Measurements from ENCODE around the gene SLC25A28. TPM values are rescaled to one million over a fixed set of nuclear protein-coding genes. Genes with fewer than 3 reads are reported as not detected.

The SLC25A28 gene
- 42.0 TPM for total RNA-seq

- peak; percentile 97 for DNase-seq (ENCODE audit: low spot score)
Measured at GRCh38 chr10:99619851-99620710, at the start of gene SLC25A28. Gene SLC25A28 (minus strand): TSS chr10:99620439. CDS start chr10:99620335, 104 bp downstream.

DNA sequence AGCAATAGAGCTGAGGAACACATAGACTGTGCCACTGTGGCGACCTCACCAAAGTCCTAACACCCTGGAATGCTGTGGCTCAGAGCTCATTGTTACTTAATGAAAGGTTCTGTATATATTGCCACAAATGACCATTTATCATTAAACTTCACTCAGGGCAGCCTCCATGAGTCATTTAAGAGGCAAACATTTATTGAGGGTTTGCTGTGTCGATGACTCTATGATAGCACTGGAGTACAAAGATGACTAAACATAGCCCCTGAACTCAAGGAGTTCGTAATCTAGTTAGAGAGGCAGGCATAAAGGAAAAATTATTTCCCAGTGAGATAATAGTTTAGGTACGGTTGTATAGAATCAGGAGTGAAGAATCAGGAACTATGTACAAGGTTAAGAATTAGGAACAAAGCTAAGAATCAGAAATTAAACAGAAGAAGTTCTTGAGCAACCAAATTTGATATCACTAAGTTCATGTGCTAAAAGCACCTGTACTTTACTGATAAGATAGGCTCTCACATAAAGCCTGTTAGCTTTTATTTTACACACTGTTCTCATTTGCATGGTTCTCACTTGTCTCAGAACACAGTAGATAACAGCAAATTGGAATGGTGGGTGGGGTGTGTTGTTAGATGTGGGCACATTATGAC, 47.0 kb upstream of the SLC25A28 start:
- no peak for DNase-seq (ENCODE audit: low spot score)

DNA sequence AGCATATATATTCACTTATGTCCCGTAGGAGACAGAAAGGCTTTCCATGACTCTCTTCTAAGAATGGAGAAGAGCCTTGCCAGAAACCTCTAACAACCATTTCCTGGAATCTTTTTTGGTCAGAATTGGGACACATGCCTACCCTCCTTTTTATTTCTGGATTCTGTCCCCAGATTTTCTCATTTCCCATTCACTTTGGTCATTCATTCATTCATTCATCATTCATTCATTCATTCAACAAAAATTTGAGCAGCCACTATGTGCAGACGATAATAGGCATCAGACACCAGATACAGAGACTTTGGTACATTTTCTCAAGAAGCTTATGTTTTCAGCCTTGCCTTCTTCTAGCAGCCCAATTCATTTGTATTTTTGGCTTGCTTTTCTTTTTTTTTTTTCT, 45.1 kb upstream of the SLC25A28 start:
- no peak for DNase-seq (ENCODE audit: low spot score)

DNA sequence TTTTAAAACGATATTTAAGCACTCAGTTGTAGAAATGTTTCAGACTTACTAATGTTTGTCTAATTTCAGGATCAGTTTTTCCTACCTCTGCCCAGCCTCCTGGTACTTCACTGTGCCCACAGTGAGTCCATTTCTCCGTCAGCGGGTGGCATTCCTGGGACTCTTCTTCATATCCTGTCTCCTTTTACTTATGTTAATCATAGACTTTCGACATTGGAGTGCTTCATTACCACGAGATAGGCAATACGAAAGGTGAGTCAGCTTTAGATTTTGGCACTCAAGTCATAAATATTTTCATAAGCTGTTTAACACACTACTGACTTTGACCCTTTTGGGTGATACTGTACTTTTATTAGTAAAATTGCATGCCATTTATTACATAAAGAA, 41.1 kb upstream of the SLC25A28 start:
- DNase-seq (ENCODE audit: low spot score): no peak

DNA sequence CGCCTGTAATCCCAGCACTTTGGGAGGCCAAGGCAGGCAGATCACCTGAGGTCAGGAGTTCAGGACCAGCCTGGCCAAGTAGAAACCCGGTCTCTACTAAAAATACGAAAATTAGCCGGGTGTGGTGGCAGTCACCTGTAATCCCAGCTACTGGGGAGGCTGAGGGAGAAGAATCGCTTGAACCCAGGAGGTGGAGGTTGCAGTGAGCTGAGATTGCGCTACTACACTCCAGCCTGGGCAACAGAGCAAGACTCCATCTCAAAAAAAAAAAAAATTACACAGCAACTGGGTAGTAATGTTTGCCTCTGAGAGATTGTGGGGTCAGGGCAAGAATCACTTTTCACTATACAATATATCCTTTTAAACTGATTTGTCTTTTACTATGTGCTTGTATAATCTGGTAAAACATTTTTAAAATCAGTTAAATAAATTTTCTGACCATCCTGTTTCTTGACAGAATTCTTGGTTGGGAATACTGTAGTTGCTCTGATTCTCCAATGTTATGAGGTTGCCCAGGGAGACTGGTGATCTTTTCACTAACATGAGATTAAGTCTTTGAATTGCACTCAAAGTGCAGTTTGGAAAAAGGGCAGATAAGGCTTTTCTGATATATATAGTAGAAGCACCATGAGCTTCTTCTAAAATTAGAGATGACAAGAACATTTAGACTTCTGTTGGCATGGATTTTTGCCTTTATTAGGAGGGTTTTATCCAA, 40.6 kb upstream of the SLC25A28 start:
- no peak for DNase-seq (ENCODE audit: low spot score)

- DNase-seq (ENCODE audit: low spot score): no peak
Measured at GRCh38 chr10:99659868-99660366, 39.7 kb upstream of the SLC25A28 start.

- peak; percentile 95 for DNase-seq (ENCODE audit: low spot score)
Measured at GRCh38 chr10:99659031-99659867, 39.0 kb upstream of the SLC25A28 start, which contains the start of gene ENTPD7. Gene ENTPD7 (plus strand): TSS chr10:99659509. CDS start chr10:99659957, 448 bp downstream.

DNA sequence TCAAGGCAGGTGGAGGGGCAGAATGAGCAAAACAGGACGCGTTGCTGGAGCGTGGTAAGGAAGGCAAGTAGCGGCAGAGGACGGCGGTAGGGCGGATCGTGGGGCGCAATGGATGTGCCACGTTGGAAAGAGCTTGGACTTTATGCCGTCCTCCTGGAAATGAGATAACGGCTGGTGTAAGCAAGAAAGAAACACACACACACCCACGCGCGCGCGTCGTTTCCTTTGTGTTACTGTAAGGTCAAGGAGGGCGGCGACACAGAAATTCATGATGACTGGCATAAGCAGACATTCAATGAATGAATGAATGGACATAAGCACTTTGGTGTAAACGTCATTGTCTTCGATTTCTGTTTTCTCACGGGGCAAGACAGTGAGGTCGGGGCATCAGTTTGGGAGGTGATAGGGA, 38.4 kb upstream of the SLC25A28 start:
- peak; percentile 17 for DNase-seq (ENCODE audit: low spot score)

GRCh38 chr10:99656199-99657064, 36.2 kb upstream of the SLC25A28 start:
- no peak for DNase-seq (ENCODE audit: low spot score)

DNA sequence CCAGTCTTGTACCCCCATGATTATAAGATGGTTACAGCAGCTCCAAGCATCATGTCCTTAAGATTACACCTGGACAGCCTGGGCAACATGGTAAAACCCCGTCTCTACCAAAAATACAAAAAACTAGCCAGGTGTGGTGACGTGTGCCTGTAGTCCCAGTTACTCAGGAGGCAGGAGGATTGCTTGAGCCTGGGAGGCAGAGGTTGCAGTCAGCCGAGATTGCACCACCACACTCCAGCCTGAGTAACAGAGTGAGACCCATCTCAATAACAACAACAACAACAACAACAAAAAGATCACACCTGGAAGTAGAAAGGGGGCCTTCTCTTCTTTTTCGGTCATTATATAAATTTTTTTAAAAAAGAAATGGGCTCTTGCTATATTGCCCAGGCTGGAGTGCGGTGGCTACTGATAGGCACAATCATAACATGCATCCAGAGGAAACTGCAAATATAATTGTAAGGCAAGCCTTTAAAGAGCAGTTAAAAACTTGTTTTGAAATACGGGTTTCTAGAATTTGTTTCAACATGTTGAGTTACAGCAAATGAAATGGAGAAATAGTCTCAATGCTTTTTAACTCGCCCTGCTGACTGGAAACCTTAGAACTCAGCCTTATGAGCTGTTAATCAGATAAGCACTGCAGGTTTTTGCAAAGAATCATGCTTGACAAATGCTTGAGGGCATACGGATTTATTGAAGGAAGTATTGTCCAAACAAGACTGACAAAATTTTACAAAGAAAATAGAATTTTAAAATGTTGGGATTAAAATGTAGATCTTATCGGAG, 34.3 kb upstream of the SLC25A28 start:
- no peak for DNase-seq (ENCODE audit: low spot score)

DNA sequence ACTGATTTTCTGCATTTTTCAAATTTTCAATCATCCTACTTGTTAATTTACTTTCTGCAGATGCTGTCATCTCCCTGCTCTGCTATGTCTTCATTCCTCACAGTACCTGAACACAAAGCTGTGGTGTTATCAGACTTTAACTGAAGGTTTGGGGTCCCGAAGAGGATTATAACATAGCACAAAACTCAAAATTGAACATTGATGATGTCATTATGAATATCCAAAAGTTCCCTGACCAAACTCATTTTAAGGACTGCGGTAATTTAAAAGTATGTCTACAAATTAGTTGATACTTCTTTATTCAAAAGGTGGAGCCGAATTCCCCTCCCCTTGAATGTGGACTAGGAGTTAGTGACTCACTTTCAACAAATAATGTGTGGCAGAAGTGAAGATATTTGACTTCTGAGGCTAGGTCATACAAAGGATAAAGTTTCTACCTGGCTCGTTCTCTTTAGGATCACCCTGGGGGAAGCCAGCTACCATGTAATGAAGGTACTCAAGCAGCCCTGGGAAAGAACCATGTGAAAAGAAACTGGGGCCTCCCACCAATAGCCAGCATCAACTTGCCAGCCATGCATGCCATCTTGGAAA, 32.7 kb upstream of the SLC25A28 start:
- DNase-seq (ENCODE audit: low spot score): no peak

DNA sequence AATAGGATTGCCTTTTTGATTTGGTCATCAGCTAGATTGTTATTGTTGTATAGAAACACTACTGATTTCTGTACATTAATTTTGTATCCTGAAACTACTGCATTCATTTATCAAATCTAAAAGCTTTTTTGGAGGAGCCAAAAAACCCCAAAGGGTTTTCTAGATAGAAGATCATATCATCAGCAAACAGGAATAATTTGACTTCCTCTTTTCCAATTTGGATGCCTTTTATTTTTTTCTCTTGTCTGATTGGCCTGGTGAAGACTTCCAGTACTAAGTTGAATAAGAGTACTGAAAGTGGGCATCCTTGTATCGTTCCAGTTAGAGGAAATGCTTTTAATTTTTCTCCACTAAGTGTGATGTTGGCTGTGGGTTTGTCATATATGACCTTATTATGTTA, 28.5 kb upstream of the SLC25A28 start:
- DNase-seq (ENCODE audit: low spot score): no peak

DNA sequence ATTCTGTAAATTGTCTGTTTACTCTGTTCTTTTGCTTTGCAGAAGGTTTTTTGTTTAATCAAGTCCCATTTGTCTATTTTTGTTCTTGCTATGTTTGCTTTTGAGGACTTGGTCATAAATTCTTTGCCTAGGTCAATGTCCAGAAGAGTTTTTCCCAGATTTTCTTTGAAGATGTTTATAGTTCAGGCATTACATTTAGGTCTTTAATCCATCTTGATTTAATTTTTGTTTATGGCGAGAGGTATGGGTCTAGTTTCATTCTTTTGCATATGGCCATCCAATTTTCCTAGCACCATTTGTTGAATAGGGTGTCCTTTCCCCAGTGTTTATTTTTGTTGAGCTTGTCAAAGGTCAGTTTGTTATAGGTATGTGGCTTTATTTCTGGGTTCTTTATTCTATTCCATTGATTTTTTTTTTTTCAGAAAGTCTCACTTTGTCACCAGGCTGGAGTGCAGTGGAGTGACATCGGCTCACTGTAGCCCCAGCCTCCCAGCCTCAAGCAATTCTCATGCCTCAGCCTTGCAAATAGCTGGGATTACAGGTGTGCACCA, 27.4 kb upstream of the SLC25A28 start:
- no peak for DNase-seq (ENCODE audit: low spot score)

DNA sequence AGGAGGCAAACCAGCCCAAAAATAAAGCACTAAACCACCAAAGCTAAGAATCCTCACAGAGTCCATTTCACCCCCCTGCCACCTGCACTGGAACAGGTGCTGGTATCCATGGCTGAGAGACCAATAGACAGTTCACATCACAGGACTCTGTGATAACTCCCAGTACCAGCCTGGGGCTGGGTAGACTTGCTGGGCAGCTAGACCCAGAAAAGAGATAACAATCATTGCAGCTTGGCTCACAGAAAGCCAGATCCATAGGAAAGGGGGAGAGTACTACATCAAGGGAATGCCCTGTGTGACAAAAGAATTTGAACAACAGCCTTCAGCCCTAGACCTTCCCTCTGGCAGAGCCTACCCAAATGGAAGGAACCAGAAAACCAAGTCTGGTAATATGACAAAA, 13.6 kb upstream of the SLC25A28 start:
- no peak for DNase-seq (ENCODE audit: low spot score)

- DNase-seq (ENCODE audit: low spot score): no peak
Measured at GRCh38 chr10:99631496-99631895, 11.3 kb upstream of the SLC25A28 start.

DNA sequence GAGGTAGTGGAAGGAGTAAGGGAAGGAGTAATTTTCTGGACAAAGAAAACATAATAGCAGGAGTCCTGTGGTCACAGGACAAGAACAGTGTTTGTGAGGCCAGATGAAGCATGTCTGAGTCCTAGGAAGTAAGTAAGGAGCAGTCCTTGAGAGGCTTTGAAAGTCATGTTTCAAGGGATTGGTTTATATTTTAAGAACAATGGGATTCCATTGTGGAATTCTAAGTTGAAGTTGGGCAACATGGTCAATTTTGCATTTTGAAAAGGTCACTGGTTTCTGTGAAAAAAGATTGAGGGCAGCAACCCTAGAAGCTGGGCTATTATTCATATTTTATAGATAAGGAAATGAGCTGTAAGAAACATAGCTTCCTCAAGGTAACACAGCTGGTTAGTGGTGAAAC, 10.8 kb upstream of the SLC25A28 start:
- no peak for DNase-seq (ENCODE audit: low spot score)

DNA sequence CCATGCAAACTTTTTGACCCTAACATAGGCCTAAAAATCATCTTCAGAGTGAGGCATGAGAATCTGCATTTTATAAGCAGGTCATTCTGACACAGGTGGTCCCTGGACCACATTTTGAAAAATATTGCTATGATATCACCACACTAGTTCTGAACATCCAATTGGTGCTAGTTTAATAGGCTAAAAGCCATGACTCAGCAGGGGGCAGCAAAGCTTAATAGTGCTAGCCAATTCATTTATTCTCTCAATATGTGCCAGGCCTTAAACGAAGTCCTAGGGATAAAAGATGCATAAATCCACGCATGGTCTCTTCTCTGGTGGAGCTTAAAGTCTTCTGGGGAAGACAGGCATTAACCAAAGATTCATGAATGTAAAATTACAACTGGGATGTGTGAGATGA, 10.2 kb upstream of the SLC25A28 start:
- peak; percentile 35 for DNase-seq (ENCODE audit: low spot score)

DNA sequence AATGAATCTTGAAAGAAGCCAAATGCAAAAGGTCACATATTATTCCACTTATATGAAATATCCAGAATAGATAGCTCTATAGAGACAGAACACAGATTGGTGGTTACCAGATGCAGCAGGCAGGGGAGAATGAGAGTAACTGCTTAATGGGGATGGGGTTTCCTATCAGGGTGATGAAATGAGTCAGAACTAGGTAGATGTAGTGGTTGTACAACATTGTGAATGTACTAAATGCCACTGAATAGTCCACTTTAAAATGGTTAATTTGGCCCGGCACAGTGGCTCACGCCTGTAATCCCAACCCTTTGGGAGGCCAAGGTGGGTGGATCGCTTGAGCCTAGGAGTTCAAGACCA, 9.4 kb upstream of the SLC25A28 start:
- no peak for DNase-seq (ENCODE audit: low spot score)
